Kidney epithelial cell (primary cell): ENCODE measurements around the gene AGMO. TPM values are rescaled to one million over a fixed set of nuclear protein-coding genes. Genes with fewer than 3 reads are reported as not detected.
A peak's percentile ranks its signal among the peaks of the same experiment; 100 is the strongest.

Source experiments
- DNase-seq: peaks from one replicate; pipeline ENCODE4 v3.0.0-alpha.2; 2010; ENCODE audit warnings: low read depth
- H3K27me3 ChIP-seq: 2 replicates; pipeline ENCODE4 v1.6.0; 2011; ENCODE audit warnings: low read length; ENCODE audit not compliant: control insufficient read depth, insufficient read depth
- H3K36me3 ChIP-seq: 2 replicates; pipeline ENCODE4 v1.5.1; 2011; ENCODE audit warnings: low read length; ENCODE audit not compliant: control insufficient read depth, insufficient read depth
- H3K4me3 ChIP-seq: 2 replicates; pipeline ENCODE4 v1.5.1; 2011; ENCODE audit warnings: low read depth, mild to moderate bottlenecking, control low read depth, low read length
- total RNA-seq: library from RNA; depleted of rRNA; stranded (reverse); fragments of >200 nt; gene quantifications from 2 replicates; pipeline ENCODE4 v1.2.3, GENCODE V29; 2015
- TF ChIP-seq, protein P1 (sequence below): IDR thresholded peaks from 2 replicates; pipeline ENCODE4 v1.5.1; 2011; ENCODE audit warnings: mild to moderate bottlenecking, moderate library complexity, low read length, control low read depth, inconsistent platforms; ENCODE audit not compliant: insufficient read depth, poor library complexity, severe bottlenecking

Gene AGMO
- total RNA-seq, 1 donor from 2014 or later, result 0.04 TPM

- TF ChIP-seq, protein P1, sequence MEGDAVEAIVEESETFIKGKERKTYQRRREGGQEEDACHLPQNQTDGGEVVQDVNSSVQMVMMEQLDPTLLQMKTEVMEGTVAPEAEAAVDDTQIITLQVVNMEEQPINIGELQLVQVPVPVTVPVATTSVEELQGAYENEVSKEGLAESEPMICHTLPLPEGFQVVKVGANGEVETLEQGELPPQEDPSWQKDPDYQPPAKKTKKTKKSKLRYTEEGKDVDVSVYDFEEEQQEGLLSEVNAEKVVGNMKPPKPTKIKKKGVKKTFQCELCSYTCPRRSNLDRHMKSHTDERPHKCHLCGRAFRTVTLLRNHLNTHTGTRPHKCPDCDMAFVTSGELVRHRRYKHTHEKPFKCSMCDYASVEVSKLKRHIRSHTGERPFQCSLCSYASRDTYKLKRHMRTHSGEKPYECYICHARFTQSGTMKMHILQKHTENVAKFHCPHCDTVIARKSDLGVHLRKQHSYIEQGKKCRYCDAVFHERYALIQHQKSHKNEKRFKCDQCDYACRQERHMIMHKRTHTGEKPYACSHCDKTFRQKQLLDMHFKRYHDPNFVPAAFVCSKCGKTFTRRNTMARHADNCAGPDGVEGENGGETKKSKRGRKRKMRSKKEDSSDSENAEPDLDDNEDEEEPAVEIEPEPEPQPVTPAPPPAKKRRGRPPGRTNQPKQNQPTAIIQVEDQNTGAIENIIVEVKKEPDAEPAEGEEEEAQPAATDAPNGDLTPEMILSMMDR, result peak; percentile 59
- DNase-seq, result no peak
- Histone ChIP-seq H3K36me3 (no peaks in the 10 kb centered on the region), H3K27me3 (no peaks in the 10 kb centered on the region), H3K4me3 (no peak overlapping the region)
Observed at GRCh38 chr7:15326044-15326644, 235.7 kb downstream of the AGMO start.

DNA sequence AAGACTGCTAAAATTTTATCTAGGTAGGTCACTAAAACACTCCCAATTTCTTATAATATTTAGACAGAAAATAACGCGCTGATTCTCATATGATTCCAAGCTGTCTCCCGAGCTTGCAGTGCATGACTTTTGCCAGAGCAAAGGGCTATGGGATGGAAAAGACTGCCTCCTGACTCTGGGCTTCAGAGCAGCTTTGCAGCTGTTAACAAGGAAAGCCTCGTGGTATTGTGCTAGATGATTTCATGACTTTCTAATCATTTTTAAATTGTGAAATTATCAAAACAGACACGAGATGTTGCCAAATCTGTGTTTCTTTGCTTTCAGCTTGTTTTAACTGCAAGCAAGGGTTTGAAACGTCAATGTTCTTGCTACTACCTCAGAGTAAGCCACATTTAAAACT, 238.3 kb downstream of the AGMO start:
- DNase-seq, result no peak
- TF ChIP-seq, protein P1, result no peak
- no peak overlapping the region for H3K4me3 ChIP-seq
- no peaks in the 10 kb centered on the region for H3K27me3 ChIP-seq
- no peaks in the 10 kb centered on the region for H3K36me3 ChIP-seq

GRCh38 chr7:15317215-15317614, 244.6 kb downstream of the AGMO start:
- Histone ChIP-seq H3K36me3 (no peaks in the 10 kb centered on the region), H3K4me3 (no peak overlapping the region), H3K27me3 (no peaks in the 10 kb centered on the region)
- DNase-seq, result no peak
- TF ChIP-seq, protein P1, result no peak

GRCh38 chr7:15315678-15316077, 246.1 kb downstream of the AGMO start:
- TF ChIP-seq, protein P1, result no peak
- no peak overlapping the region for H3K4me3 ChIP-seq
- no peak for DNase-seq
- H3K36me3 ChIP-seq, result no peaks in the 10 kb centered on the region
- no peaks in the 10 kb centered on the region for H3K27me3 ChIP-seq

- TF ChIP-seq, protein P1, result no peak
- no peak for DNase-seq
- H3K27me3 ChIP-seq, result no peaks in the 10 kb centered on the region
- H3K36me3 ChIP-seq, result no peaks in the 10 kb centered on the region
- no peak overlapping the region for H3K4me3 ChIP-seq
Observed at GRCh38 chr7:15314922-15315321, 246.9 kb downstream of the AGMO start.

DNA sequence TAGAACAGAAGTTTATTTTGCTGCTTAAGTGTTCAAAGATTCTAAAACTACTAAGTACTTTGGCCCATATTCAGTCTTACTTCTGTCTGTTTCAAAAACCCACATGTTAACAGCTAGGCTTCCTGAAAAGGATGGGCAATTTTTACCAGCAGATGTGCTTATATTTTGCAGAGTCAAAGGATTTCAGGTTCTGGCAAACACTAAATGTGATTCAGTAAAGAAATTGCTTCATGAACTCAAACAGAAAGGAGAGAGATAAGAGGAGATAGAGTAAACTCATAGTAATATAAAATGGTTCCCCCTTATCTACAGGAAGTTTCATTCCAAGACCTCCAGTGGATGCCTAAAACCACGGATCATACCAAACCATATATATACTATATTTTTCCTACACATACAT, 248.5 kb downstream of the AGMO start:
- Histone ChIP-seq H3K27me3 (no peaks in the 10 kb centered on the region), H3K4me3 (no peak overlapping the region), H3K36me3 (no peaks in the 10 kb centered on the region)
- TF ChIP-seq, protein P1, result no peak
- no peak for DNase-seq
